Ishikawa (cell line): Measurements from ENCODE around the gene TLR8.

Experiments used
- CEBPB ChIP-seq: IDR thresholded peaks from 2 replicates; pipeline ENCODE4 v1.6.1; 2012
- CREB1 ChIP-seq: IDR thresholded peaks from 2 replicates; pipeline ENCODE4 v1.6.1; 2012; ENCODE audit warnings: low read depth
- EGR1 ChIP-seq: IDR thresholded peaks from 2 replicates; pipeline ENCODE4 v1.6.1; 2012
- EP300 ChIP-seq: IDR thresholded peaks from 2 replicates; pipeline ENCODE4 v1.6.1; 2012; ENCODE audit warnings: borderline replicate concordance
- FOXM1 ChIP-seq: IDR thresholded peaks from 2 replicates; pipeline ENCODE4 v1.6.1; 2012; ENCODE audit warnings: low read depth, borderline replicate concordance
- NFIC ChIP-seq: IDR thresholded peaks from 2 replicates; pipeline ENCODE4 v1.6.1; 2012
- RAD21 ChIP-seq: IDR thresholded peaks from 2 replicates; pipeline ENCODE4 v1.6.1; 2012; ENCODE audit warnings: low read depth
- TAF1 ChIP-seq: IDR thresholded peaks from 2 replicates; pipeline ENCODE4 v1.6.1; 2012; ENCODE audit warnings: low read depth, mild to moderate bottlenecking
- TCF12 ChIP-seq: IDR thresholded peaks from 2 replicates; pipeline ENCODE4 v1.6.1; 2012; ENCODE audit warnings: low read depth
- TEAD4 ChIP-seq: IDR thresholded peaks from 2 replicates; pipeline ENCODE4 v1.6.1; 2012
- USF1 ChIP-seq: IDR thresholded peaks from 2 replicates; pipeline ENCODE4 v1.6.1; 2012
- YY1 ChIP-seq: IDR thresholded peaks from 2 replicates; pipeline ENCODE4 v1.6.1; 2012; ENCODE audit warnings: low read depth
- ZBTB7A ChIP-seq: IDR thresholded peaks from 2 replicates; pipeline ENCODE4 v1.6.1; 2012; ENCODE audit warnings: low read depth
- TF ChIP-seq, protein P1 (sequence below): IDR thresholded peaks from 2 replicates; pipeline ENCODE4 v1.6.1; 2012; ENCODE audit warnings: low read depth, mild to moderate bottlenecking
- TF ChIP-seq, protein P2 (sequence below): IDR thresholded peaks from 2 replicates; pipeline ENCODE4 v1.6.1; 2012

The TLR8 gene

DNA sequence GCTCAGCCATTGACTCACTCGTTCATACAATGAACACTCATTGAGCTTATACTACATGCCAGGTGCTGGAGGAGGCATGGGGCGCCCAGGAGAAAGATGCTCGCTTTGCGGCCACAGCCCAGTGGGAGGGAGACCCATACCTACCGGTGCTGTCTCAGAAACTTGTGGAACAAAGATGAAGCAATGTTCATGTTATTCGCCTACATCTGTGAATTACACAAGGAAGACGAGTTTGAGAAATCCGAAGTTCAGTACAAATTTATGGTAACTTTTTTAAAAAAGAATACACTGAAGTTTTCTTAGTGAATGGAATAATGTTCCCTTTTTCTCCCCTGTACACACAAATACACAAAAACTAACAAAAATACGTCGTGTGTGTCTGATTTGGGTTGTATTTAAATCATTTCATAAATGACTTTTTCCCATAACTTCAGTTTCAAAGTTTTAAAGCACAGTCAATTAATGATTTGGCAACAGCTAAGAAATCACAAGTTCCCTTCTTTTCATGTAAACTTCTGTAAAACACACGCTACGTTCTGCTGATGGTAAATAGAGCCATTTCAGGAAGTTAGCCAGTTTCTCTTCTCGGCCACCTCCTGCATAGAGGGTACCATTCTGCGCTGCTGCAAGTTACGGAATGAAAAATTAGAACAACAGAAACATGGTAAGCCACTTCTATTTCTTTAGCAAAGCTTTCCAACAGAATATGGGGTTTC lies at the start of gene TLR8:
TLR8 (plus strand) TSS at position 575 of the 716 bp plus-strand sequence; CDS start at position 662, 87 bp downstream.
- TF ChIP-seq RAD21 (no peak), FOXM1 (no peak), NFIC (no peak), CREB1 (no peak), USF1 (no peak), EP300 (no peak), TEAD4 (no peak), EGR1 (no peak), TCF12 (no peak), CEBPB (no peak), ZBTB7A (no peak), YY1 (no peak), TAF1 (no peak)
- TF ChIP-seq, protein P1, sequence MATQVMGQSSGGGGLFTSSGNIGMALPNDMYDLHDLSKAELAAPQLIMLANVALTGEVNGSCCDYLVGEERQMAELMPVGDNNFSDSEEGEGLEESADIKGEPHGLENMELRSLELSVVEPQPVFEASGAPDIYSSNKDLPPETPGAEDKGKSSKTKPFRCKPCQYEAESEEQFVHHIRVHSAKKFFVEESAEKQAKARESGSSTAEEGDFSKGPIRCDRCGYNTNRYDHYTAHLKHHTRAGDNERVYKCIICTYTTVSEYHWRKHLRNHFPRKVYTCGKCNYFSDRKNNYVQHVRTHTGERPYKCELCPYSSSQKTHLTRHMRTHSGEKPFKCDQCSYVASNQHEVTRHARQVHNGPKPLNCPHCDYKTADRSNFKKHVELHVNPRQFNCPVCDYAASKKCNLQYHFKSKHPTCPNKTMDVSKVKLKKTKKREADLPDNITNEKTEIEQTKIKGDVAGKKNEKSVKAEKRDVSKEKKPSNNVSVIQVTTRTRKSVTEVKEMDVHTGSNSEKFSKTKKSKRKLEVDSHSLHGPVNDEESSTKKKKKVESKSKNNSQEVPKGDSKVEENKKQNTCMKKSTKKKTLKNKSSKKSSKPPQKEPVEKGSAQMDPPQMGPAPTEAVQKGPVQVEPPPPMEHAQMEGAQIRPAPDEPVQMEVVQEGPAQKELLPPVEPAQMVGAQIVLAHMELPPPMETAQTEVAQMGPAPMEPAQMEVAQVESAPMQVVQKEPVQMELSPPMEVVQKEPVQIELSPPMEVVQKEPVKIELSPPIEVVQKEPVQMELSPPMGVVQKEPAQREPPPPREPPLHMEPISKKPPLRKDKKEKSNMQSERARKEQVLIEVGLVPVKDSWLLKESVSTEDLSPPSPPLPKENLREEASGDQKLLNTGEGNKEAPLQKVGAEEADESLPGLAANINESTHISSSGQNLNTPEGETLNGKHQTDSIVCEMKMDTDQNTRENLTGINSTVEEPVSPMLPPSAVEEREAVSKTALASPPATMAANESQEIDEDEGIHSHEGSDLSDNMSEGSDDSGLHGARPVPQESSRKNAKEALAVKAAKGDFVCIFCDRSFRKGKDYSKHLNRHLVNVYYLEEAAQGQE, result no peak
- TF ChIP-seq, protein P2, sequence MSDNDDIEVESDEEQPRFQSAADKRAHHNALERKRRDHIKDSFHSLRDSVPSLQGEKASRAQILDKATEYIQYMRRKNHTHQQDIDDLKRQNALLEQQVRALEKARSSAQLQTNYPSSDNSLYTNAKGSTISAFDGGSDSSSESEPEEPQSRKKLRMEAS, result no peak

DNA sequence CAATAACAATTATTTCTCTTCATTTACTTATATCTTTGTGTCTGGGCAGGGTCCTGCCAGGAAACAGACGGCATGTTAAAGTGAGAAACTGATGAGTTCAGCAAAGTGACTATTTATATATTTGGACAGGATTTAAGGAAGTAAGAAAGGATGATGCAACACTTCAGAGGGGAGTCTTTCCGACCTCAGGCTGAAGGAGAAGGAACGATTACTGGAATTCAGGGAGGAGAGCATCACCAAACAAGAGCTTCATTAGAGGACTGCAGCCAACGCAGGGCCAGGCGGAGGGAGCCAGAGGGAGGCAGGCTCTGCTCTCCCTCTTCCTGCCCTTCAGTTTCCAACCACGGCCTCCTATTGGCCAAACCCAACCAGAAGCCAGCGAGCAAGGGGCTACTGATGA lies 41.1 kb upstream of the TLR8 start:
- TF ChIP-seq, protein P1, result no peak
- TF ChIP-seq YY1, result no peak
- TF ChIP-seq FOXM1, result no peak
- no peak for TF ChIP-seq CEBPB
- TF ChIP-seq EGR1, result no peak
- TF ChIP-seq CREB1, result no peak
- TF ChIP-seq TCF12, result no peak
- TF ChIP-seq TEAD4, result no peak

DNA sequence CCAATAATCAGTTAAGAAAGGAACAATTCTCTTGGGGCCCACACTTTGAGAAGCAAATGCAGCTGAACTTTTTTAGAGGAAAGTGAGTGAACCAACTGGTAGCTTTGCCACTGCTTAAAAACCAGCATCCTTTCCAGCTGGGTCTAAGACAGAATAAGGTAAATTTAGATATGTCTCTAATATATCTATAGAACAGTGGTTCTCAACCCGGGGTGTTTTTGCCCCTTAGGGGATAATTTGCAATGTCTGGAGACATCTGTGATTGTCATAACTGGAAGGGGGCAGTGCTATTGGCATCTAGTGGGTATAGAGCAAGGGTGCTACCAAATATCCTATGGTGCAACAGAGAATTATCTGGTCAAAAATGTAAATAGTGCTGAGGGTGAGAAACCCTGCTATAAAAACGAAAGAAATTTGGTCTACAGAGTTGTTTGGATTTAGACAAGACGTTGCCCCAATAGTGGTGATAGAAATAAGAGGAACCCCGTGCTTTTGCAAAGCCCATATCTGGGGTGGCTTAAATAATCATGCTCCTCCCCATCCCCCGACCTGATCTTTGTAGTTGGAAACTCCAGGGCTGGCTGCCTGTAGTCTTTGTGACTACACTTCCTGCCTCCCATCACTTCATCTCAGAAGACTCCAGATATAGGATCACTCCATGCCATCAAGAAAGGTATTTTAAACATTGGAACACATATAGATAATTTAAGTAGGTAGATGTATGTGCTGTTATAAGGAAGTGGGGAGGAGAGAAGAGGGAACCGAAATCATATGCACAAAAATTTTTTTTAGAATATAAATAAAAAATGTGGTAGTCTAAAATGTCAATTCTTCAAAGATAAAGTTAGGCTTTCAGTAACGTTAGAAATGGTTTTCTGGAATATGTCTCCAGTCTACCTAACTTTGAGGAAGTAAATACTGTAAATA lies 39.7 kb upstream of the TLR8 start, which contains the start of gene TLR7:
TLR7 (plus strand) TSS at position 622 of the 927 bp plus-strand sequence. CDS start 507 bp downstream, outside the sequence.
- TF ChIP-seq CEBPB (no peak), ZBTB7A (no peak), RAD21 (no peak)

DNA sequence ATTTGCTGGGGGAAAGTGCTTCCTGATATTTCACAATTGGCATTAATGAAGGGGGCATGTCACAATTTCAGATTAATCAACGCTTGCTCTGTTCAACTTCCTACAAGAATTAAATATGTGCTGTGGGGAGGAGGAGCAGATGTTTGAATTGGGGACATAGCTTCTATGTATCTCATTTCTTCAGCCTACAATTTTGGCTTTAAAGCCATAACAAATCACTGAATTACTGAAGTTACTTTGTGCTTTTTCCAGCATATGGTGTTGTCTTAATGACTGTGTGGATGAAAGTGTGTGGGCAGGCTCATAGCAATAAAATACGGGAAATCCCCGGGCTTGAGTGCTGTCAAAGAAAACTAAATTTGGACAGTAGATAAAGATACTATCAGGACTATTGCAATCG lies 38.7 kb upstream of the TLR8 start:
- TF ChIP-seq EP300 (no peak), CREB1 (no peak), USF1 (no peak), RAD21 (no peak), TEAD4 (no peak), TCF12 (no peak), EGR1 (no peak), YY1 (no peak), TAF1 (no peak), ZBTB7A (no peak), CEBPB (no peak), FOXM1 (no peak), NFIC (no peak)
- TF ChIP-seq, protein P1, result no peak
- TF ChIP-seq, protein P2, result no peak
